Naive thymus-derived CD4-positive, alpha-beta T cell (primary cell): ENCODE data around the gene DIRAS1. TPM values are rescaled to one million over a fixed set of nuclear protein-coding genes. Genes with fewer than 3 reads are reported as not detected.

Experiments used
- ATAC-seq: fragments of 150-1000 bp; cut with Tn5 transposase; 2 replicates; pipeline ENCODE4 v1.10.0; 2021; ENCODE audit warnings: mild to moderate bottlenecking, moderate library complexity
- CTCF ChIA-PET: fragments of 350-600 bp; sonication (Branson Sonifier 250); formaldehyde crosslinking; loops from one replicate; lab custom pipeline; 2021; ENCODE audit warnings: antibody characterized with exemption; lab: Charles Lee
- POLR2A ChIA-PET: fragments of 350-600 bp; sonication (Branson Sonifier 250); formaldehyde crosslinking; loops from one replicate; lab custom pipeline; 2021; ENCODE audit warnings: antibody characterized with exemption, inconsistent platforms; lab: Charles Lee
- DNase-seq, 9 donors: peaks; one replicate each; pipeline versions ENCODE4 v3.0.0 to v3.0.0-alpha.2; 2020 to 2022; ENCODE audit warnings: mixed read lengths in 1 of 9
- H3K27ac ChIP-seq: one replicate; pipeline ENCODE4 v1.7.0; 2013; ENCODE audit warnings: mild to moderate bottlenecking, low read depth, low read length, moderate library complexity
- H3K27me3 ChIP-seq, 2 donors: one replicate each; pipeline ENCODE4 v1.7.0; 2013; ENCODE audit warnings: low read length in 2 of 2, mild to moderate bottlenecking in 2 of 2, moderate library complexity in 2 of 2; ENCODE audit not compliant: control insufficient read depth in 2 of 2, insufficient read depth in 2 of 2
- H3K36me3 ChIP-seq, 3 experiments: 1 replicate in 2 of 3; 2 replicates in 1 of 3; pipeline ENCODE4 v1.7.0; 2013; ENCODE audit warnings: low read length in 3 of 3, mild to moderate bottlenecking in 3 of 3, moderate library complexity in 1 of 3; ENCODE audit not compliant: insufficient read depth in 3 of 3, control insufficient read depth in 2 of 3
- H3K4me1 ChIP-seq, 2 donors: one replicate each; pipeline ENCODE4 v1.7.0; 2013; ENCODE audit warnings: low read length in 2 of 2, mild to moderate bottlenecking in 2 of 2, moderate library complexity in 1 of 2; ENCODE audit not compliant: control insufficient read depth in 2 of 2, insufficient read depth in 2 of 2
- H3K4me3 ChIP-seq: 2 replicates; pipeline ENCODE4 v1.7.0; 2013; ENCODE audit warnings: mild to moderate bottlenecking, low read length
- H3K9me3 ChIP-seq, 3 experiments: 1 replicate in 2 of 3; 2 replicates in 1 of 3; pipeline ENCODE4 v1.7.0; 2013; ENCODE audit warnings: low read length in 3 of 3; ENCODE audit not compliant: control insufficient read depth in 2 of 3
- H3K27ac Mint-ChIP-seq, 9 donors: one replicate each; pipeline ENCODE4 v1.8.0; 2020 to 2022; ENCODE audit warnings: mixed read lengths in 9 of 9, mild to moderate bottlenecking in 8 of 9, moderate library complexity in 5 of 9, inconsistent platforms in 2 of 9
- H3K27me3 Mint-ChIP-seq, 5 donors: one replicate each; pipeline ENCODE4 v1.8.0; 2021 to 2022; ENCODE audit warnings: mixed read lengths in 5 of 5, mild to moderate bottlenecking in 1 of 5
- H3K36me3 Mint-ChIP-seq, 5 donors: one replicate each; pipeline ENCODE4 v1.8.0; 2020 to 2022; ENCODE audit warnings: mixed read lengths in 5 of 5, mild to moderate bottlenecking in 3 of 5, inconsistent platforms in 1 of 5
- H3K4me1 Mint-ChIP-seq, 7 donors: one replicate each; pipeline ENCODE4 v1.8.0; 2020 to 2022; ENCODE audit warnings: mixed read lengths in 7 of 7, mild to moderate bottlenecking in 3 of 7, inconsistent platforms in 1 of 7
- H3K4me3 Mint-ChIP-seq, 10 donors: one replicate each; pipeline ENCODE4 v1.8.0; 2020 to 2022; ENCODE audit warnings: mild to moderate bottlenecking in 10 of 10, mixed read lengths in 10 of 10, moderate library complexity in 6 of 10, inconsistent platforms in 2 of 10
- H3K9me3 Mint-ChIP-seq, 11 donors: one replicate each; pipeline ENCODE4 v1.8.0; 2020 to 2022; ENCODE audit warnings: mixed read lengths in 11 of 11, mild to moderate bottlenecking in 4 of 11, inconsistent platforms in 1 of 11, moderate library complexity in 1 of 11
- intact Hi-C, 2 donors: fragments of 100-400 bp; cut with micrococcal nuclease; formaldehyde crosslinking; loops; one replicate each; pipeline ENCODE4 v1.15.1; 2023
- polyA plus RNA-seq, 2 donors: library from polyadenylated mRNA; unstranded; fragments of 300-500 nt; fragmentation: Illumina TruSeq; gene quantifications; one replicate each; pipeline ENCODE4 v1.2.3, GENCODE V29; 2021
- total RNA-seq, 6 experiments: library from RNA in 5 of 6; stranded (reverse) in 5 of 6; gene quantifications; 1 replicate in 5 of 6; 2 replicates in 1 of 6; pipeline ENCODE4 v1.2.3 and lab custom pipeline; 2021 to 2026

Gene DIRAS1
- total and polyA plus RNA-seq, 7 experiments from 2014 or later: 0.07 to 0.53 (median 0.33) TPM; not detected in 3

DNA sequence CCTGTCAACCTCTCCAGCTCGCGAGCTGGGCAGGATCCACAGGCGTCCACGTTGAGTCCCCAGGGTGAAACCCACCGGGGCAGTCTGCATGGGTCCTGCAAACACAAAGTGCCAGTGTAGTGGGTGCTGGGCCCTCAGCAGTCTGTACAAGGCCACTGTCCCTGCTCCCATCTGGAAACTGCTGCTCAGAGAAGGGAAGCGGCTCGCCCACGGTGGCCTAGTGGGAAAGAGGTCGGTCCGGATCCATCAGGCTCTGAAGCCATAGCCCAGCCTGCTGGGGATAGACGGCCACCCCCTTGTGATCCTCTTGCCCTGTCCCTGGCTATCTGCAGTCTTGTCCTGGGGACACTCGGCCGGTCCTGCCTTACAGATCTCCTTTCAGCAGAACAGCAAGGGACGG is 2.6 kb upstream of the DIRAS1 start:
- Histone ChIP-seq H3K27me3 (peaks cover 0 to 19% of the 10 kb centered on the region in 2 donors), H3K4me3 (no peak overlapping the region), H3K4me1 (peaks cover 0 to 8% of the 10 kb centered on the region in 2 donors), H3K27ac (no peak overlapping the region), H3K9me3 (no peaks in the 10 kb centered on the region), H3K36me3 (no peaks in the 10 kb centered on the region)
- ATAC-seq (no peak), DNase-seq (no peak)
- H3K9me3 Mint-ChIP-seq: peaks cover 0 to 2% (median 0%) of the 10 kb centered on the region in 11 donors
- no peak overlapping the region for H3K4me3 Mint-ChIP-seq
- CTCF ChIA-PET: no interaction called here
- H3K4me1 Mint-ChIP-seq: peaks cover 0 to 9% (median 5%) of the 10 kb centered on the region in 7 donors
- H3K27me3 Mint-ChIP-seq: peaks cover 13 to 39% (median 18%) of the 10 kb centered on the region in 5 donors
- H3K27ac Mint-ChIP-seq: no peak overlapping the region
- intact Hi-C loops: no loop called here
- POLR2A ChIA-PET: interaction anchor here (0.6 kb wide), 1 partner anchor 91 kb away, joined by 3 read pairs; no protein-coding TSS in a partner anchor
- H3K36me3 Mint-ChIP-seq: peaks cover 0 to 4% (median 0%) of the 10 kb centered on the region in 5 donors

DNA sequence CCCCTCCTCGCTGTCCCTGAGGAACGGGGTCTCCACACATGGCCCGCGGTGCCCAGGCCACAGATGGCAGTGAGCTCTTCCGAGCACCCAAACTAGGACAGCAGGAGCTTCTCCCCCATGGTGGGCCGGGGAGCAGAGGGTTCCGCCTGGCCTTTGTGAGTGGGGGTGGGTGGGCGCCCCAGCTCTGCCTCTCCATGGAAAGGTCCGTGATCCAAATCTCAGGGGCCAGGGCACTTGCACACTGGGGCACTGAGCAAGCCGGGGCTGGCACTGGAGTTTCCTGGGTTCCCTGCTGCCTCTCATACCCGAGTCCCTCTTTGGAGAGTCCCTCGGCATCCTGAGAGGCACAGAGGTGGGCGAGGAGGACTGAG is 2.2 kb upstream of the DIRAS1 start:
- ChIA-PET CTCF (no interaction called here), POLR2A (interaction anchor here (0.6 kb wide), 1 partner anchor 91 kb away, joined by 3 read pairs; no protein-coding TSS in a partner anchor)
- H3K27me3 Mint-ChIP-seq: peaks cover 13 to 39% (median 18%) of the 10 kb centered on the region in 5 donors
- no peak for ATAC-seq
- H3K4me1 Mint-ChIP-seq: peaks cover 0 to 9% (median 5%) of the 10 kb centered on the region in 7 donors
- no peak overlapping the region for H3K4me3 ChIP-seq
- no peaks in the 10 kb centered on the region for H3K36me3 ChIP-seq
- intact Hi-C loops: no loop called here
- H3K4me3 Mint-ChIP-seq: peak overlapping the region in 1 of 10 donors; percentile 21
- H3K9me3 Mint-ChIP-seq: peaks cover 0 to 2% (median 0%) of the 10 kb centered on the region in 11 donors
- H3K4me1 ChIP-seq: peaks cover 0 to 8% of the 10 kb centered on the region in 2 donors
- no peak overlapping the region for H3K27ac ChIP-seq
- H3K27me3 ChIP-seq: peaks cover 0 to 19% of the 10 kb centered on the region in 2 donors
- no peaks in the 10 kb centered on the region for H3K9me3 ChIP-seq
- no peak for DNase-seq
- H3K36me3 Mint-ChIP-seq: peaks cover 0 to 4% (median 0%) of the 10 kb centered on the region in 5 donors
- no peak overlapping the region for H3K27ac Mint-ChIP-seq

DNA sequence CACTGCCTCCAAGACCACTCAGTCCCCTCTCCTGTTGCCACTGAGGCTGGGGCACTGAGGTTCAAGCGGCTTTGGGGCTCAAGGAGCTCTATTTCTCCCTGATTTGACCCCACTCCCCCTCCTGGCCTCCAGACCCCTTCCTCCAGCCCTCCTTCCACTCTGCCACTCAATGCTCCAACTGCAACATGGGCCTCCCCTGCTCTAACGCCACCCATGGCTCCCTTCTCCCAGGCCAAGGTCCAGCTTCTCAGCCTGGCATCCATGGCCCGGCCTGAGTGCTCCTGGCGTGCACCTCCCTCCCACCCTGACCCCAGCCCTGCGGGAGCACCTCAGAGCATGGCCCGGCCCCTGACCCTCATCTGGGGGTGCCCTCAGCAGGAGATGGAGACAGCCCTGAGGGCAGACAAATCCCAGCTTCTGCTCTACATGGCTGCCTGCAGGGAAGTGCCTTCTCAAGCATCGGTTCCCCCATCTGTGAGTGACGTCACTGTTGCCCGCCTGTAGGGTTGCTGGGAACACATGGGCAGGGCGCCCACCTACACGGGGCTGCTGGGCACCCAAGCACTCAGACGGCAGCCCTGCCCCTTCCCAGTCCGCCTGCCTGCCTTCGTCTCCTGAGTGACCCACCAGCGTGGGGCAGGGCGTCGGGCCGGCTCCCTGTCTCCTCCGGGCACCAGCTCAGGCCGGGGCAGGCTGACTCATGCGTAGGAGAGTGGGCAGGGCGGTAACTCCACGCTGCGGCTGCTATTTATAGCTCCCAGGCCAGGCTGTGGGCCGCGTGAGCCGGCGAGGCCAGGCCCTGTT is 1.6 kb upstream of the DIRAS1 start:
- Mint-ChIP-seq H3K9me3 (peaks cover 0 to 2% (median 0%) of the 10 kb centered on the region in 11 donors), H3K36me3 (peaks cover 0 to 4% (median 0%) of the 10 kb centered on the region in 5 donors), H3K27ac (no peak overlapping the region), H3K4me3 (peak overlapping the region in 2 of 10 donors; percentile 6 to 78), H3K27me3 (peaks cover 13 to 39% (median 18%) of the 10 kb centered on the region in 5 donors), H3K4me1 (peaks cover 0 to 9% (median 5%) of the 10 kb centered on the region in 7 donors)
- Histone ChIP-seq H3K27me3 (peaks cover 0 to 19% of the 10 kb centered on the region in 2 donors), H3K36me3 (no peaks in the 10 kb centered on the region), H3K4me3 (no peak overlapping the region), H3K4me1 (peaks cover 0 to 8% of the 10 kb centered on the region in 2 donors), H3K27ac (no peak overlapping the region), H3K9me3 (no peaks in the 10 kb centered on the region)
- DNase-seq: no peak
- ChIA-PET POLR2A (no interaction called here), CTCF (no interaction called here)
- peak; percentile 36 for ATAC-seq
- intact Hi-C loops: no loop called here

DNA sequence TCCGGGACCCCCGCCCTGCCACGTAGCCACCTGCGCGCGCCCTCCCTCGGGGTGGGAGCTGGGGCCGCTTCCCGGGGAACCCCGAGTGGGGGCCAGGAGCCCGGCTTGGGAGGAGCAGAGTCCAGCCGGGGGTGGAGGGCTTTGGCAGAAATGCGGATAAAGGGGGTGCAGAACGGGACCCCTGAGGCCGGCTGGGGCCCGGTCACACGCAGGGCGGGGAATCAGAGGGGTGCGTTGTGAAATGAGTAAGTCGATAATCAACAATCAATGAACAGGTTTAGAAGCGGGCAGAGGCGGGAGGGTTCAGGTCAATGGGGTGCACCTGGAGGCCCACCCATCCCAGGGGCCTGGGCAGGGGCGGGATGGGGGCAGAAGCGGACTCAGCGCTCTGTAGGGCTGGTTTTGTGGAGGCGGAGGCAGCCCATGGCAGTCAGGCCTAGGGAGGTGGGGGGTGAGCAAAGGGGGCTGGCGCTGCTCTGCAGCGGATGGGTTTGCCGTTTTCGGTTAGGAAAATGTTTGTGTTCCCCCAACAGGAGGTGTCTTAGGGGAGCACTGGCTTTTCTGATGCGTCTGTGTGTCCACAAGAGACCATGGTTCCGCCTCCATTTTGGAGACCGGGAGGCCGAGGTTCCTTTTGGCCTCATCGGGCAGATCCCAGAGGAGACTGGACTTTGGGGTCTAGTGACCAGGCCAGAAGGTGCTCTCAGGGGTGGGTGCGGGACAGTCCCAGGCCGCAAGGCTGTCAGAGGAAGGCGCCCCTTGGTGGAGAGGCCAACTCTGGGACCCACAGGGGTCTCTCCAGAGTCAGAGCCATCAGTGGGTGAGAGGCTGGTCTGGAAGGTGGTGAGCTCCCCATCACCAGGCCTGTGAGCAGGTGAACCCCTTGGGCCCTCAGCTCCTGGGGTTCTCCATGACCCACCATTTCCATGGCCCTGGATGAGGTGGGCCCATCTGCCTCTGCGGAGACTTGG is 683 bp upstream of the DIRAS1 start:
- no peak overlapping the region for H3K27ac ChIP-seq
- Mint-ChIP-seq H3K4me3 (peak overlapping the region in 9 of 10 donors; percentile 38 to 78 (median 55)), H3K27ac (peak overlapping the region in 1 of 9 donors; percentile 47), H3K36me3 (peaks cover 0 to 4% (median 0%) of the 10 kb centered on the region in 5 donors), H3K9me3 (peaks cover 0 to 2% (median 0%) of the 10 kb centered on the region in 11 donors), H3K4me1 (peaks cover 0 to 9% (median 4%) of the 10 kb centered on the region in 7 donors), H3K27me3 (peaks cover 13 to 33% (median 18%) of the 10 kb centered on the region in 5 donors)
- POLR2A ChIA-PET: no interaction called here
- H3K36me3 ChIP-seq: no peaks in the 10 kb centered on the region
- H3K4me1 ChIP-seq: peaks cover 0 to 8% of the 10 kb centered on the region in 2 donors
- intact Hi-C loops: no loop called here
- no peak overlapping the region for H3K4me3 ChIP-seq
- DNase-seq (no peak), ATAC-seq (no peak)
- peaks cover 0 to 19% of the 10 kb centered on the region in 2 donors for H3K27me3 ChIP-seq
- CTCF ChIA-PET: no interaction called here
- no peaks in the 10 kb centered on the region for H3K9me3 ChIP-seq

DNA sequence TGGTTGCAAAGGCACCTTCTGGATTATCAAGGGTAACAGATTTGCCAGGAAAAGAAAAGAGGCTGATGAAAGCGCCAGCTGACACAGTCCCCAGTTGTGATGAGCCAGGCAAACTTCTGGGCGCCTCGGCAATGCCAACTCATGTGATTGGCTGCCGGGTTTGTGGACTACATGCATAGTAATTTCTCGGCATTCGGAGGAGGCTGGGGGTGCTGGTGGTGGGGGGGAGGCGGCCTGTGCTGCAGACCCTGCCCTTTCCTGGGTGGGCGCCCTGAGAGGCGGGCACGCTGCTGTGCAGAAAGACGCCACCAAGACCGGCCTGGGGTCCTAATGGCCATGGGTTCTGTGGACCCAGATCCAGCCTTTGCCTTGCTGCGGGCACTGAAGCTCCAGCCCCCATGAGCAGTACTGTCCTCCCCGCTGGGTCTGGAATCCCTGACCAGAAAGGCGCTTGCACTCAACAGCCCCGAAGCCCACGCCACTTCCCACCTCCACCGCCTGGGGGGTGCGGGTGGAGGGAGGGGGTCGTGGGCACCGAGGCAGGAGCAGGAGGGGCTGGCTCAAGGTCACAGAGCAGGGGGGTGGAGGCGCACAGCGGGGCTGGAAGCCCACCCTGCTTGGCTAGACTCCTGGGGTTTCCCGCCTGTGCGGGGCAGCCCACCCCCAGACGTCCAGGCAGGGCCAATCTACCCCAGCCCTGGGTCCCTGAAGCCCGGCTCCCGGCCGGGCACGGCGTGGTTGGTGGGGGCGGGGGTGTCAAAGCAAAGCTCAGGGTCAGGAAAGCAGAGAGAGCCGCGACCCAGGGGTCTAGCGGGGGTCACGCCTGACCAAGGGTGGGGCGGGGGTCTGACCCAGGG is 1.0 kb downstream of the DIRAS1 start:
- Mint-ChIP-seq H3K4me1 (peaks cover 0 to 14% (median 4%) of the 10 kb centered on the region in 7 donors), H3K27ac (no peak overlapping the region), H3K4me3 (peak overlapping the region in 9 of 10 donors; percentile 23 to 74 (median 72)), H3K27me3 (peaks cover 13 to 29% (median 18%) of the 10 kb centered on the region in 5 donors), H3K9me3 (peaks cover 0 to 9% (median 8%) of the 10 kb centered on the region in 11 donors), H3K36me3 (peaks cover 0 to 5% (median 2%) of the 10 kb centered on the region in 5 donors)
- no peak overlapping the region for H3K4me3 ChIP-seq
- ATAC-seq (no peak), DNase-seq (no peak)
- intact Hi-C loops: no loop called here
- peaks cover 0 to 8% of the 10 kb centered on the region in 2 donors for H3K4me1 ChIP-seq
- H3K27ac ChIP-seq: no peak overlapping the region
- ChIA-PET CTCF (no interaction called here), POLR2A (no interaction called here)
- H3K36me3 ChIP-seq: no peaks in the 10 kb centered on the region
- H3K27me3 ChIP-seq: peaks cover 0 to 19% of the 10 kb centered on the region in 2 donors
- peaks cover 0 to 5% (median 0%) of the 10 kb centered on the region in 3 experiments for H3K9me3 ChIP-seq
